Progenitor cell of endocrine pancreas (in vitro differentiated cells): ENCODE results near the gene LRRC15. TPM values are rescaled to one million over a fixed set of nuclear protein-coding genes. Genes with fewer than 3 reads are reported as not detected.

ENCODE experiments used
- DNase-seq: peaks from one replicate; pipeline ENCODE4 v3.0.0; 2021; ENCODE audit warnings: low spot score; ENCODE audit not compliant: unreplicated experiment
- H3K27ac Mint-ChIP-seq: 2 replicates; pipeline ENCODE4 v1.8.0; 2021; ENCODE audit warnings: mild to moderate bottlenecking, moderate library complexity, mixed read lengths
- H3K27me3 Mint-ChIP-seq: 2 replicates; pipeline ENCODE4 v1.8.0; 2021; ENCODE audit warnings: mixed read lengths
- H3K36me3 Mint-ChIP-seq: 2 replicates; pipeline ENCODE4 v1.8.0; 2022; ENCODE audit warnings: mixed read lengths; ENCODE audit not compliant: insufficient read depth
- H3K4me1 Mint-ChIP-seq: 2 replicates; pipeline ENCODE4 v1.8.0; 2021; ENCODE audit warnings: low read depth, mixed read lengths
- H3K4me3 Mint-ChIP-seq: 2 replicates; pipeline ENCODE4 v1.8.0; 2021; ENCODE audit warnings: low read depth, mild to moderate bottlenecking, moderate library complexity, mixed read lengths
- H3K9me3 Mint-ChIP-seq: 2 replicates; pipeline ENCODE4 v1.8.0; 2021; ENCODE audit warnings: low read depth, mixed read lengths
- total RNA-seq: library from RNA; stranded (reverse); gene quantifications from 2 replicates; pipeline ENCODE4 v1.2.1, GENCODE V29; 2021
- TF ChIP-seq, protein P1 (sequence below): fragments of 200-600 bp; sonication (generic); IDR thresholded peaks from one replicate; pipeline ENCODE4 v1.5.0; 2021; ENCODE audit warnings: antibody characterized with exemption, mild to moderate bottlenecking; ENCODE audit not compliant: unreplicated experiment

The LRRC15 gene
- total RNA-seq, 1 donor from 2014 or later: not detected

DNA sequence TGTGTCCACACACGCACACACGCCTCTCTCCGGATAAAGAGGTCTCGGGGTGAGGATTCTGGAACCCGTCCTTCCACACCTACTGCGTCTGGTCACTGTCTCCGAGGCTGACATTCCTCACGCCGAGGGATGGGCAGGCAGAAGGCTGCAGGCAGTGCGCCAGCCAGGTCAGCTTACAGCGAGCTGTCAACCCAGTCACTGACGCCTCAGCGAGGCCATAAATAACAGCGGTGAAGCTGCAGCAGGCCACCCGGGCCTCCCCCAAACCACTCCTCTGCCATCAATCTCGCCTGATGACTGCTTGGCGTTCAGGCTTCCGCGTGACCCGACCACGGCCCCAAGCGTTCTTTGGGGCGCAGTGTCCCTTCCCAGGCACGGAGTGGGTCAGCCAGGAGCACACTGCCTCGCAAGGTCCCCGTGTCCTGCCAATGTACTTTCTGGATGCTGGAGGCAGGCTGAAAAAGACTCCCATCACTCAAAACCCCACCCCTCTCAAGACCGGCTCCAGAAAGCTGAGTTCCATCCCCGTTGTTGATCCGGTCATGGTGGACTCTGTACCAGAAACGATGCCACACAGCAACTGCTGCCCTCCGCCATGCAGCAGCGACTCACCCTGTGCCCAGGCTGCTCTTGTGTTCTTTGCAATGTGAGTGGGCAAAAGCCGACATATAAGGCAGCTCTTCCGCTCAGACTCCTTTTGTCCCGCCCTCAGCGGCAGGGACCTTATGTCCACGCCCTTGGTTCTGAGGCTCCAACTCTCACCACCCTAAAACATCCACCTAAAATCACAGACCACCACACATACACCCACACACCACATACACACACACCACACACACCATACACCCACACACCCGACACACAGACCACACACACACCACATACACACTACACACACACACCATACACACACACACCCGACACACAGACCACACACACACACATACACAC lies 45.5 kb downstream of the LRRC15 start:
- DNase-seq: no peak
- Mint-ChIP-seq H3K27ac (peak overlapping the region; percentile 91), H3K27me3 (no peaks in the 10 kb centered on the region), H3K36me3 (peaks cover 1% of the 10 kb centered on the region), H3K9me3 (peaks cover 3% of the 10 kb centered on the region), H3K4me3 (no peak overlapping the region), H3K4me1 (peaks cover 41% of the 10 kb centered on the region)
- TF ChIP-seq, protein P1, sequence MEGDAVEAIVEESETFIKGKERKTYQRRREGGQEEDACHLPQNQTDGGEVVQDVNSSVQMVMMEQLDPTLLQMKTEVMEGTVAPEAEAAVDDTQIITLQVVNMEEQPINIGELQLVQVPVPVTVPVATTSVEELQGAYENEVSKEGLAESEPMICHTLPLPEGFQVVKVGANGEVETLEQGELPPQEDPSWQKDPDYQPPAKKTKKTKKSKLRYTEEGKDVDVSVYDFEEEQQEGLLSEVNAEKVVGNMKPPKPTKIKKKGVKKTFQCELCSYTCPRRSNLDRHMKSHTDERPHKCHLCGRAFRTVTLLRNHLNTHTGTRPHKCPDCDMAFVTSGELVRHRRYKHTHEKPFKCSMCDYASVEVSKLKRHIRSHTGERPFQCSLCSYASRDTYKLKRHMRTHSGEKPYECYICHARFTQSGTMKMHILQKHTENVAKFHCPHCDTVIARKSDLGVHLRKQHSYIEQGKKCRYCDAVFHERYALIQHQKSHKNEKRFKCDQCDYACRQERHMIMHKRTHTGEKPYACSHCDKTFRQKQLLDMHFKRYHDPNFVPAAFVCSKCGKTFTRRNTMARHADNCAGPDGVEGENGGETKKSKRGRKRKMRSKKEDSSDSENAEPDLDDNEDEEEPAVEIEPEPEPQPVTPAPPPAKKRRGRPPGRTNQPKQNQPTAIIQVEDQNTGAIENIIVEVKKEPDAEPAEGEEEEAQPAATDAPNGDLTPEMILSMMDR: no peak

DNA sequence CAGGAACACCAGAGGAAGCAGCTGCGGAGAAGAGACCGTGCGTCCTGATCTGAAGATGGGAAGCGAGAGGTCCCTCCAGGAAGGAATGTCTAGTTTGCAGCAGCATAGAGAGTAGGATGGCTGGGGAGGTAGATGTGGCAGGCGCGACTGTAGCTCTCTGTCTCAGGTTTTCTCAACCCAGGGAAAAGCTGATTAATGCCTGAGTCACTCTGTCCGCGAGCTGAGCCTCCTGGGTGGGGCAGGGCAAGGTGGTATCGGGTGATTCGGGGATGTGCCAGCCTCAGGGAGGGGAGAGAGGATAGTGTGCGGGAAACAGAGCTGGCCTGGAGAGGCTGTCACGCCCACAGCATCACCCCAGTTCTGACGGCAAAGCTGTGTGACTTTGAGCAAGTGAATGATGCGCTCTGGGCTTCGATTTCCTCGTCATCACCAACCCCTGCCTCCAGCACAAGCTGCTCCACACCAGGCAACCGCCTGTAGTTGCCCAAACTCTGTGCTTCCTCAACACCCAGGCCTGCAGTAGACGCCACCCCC lies 46.8 kb downstream of the LRRC15 start:
- Mint-ChIP-seq H3K9me3 (peaks cover 7% of the 10 kb centered on the region), H3K36me3 (peaks cover 3% of the 10 kb centered on the region), H3K27me3 (no peaks in the 10 kb centered on the region), H3K4me3 (no peak overlapping the region), H3K27ac (peak overlapping the region; percentile 86), H3K4me1 (peaks cover 44% of the 10 kb centered on the region)
- DNase-seq: no peak
- TF ChIP-seq, protein P1: no peak

DNA sequence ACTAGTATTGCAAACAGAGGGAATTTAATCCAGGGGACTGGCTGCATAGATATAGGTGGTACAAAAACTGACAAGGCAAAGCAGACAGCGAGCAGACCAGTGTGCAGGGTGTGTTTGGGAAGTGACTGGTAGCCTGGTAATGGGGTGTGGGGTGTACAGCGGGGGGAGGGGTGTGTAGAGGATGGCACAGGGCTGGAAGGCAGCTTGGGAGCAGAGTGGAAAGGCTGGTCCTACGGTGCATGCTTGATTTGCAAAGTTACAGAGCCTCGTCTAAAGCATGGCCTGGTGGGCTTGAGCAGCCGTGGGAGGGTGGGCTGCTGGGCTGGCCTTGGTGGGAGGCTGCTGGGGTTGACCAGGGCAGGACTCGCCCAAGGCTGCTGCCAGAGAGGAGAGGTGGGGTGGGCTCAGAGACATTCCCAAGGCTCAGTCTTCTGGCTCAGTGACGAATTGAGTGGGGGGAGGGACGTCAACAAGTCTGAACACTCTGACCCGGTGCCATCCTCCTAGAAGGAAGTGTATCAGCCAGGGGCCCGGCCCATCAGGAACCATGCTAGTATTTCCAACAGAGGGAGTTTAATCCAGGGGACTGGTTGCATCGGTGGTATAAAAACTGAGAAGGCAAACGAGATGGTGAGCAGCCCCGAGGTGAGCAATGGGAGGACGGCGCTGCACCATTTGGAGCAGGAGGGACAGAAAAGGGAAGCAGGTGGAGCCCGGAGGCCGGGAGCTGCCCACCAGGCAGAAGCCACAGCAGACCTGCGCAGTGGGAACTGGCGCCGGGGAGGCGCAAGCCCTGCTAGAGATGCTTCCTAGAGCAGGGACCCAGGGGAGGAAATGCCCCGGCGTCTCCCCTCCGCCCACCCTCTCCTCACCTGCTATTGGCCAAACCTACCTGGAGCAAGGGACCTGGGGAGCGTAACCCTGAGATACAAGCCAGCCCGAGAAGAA lies 47.6 kb downstream of the LRRC15 start:
- H3K4me3 Mint-ChIP-seq: no peak overlapping the region
- H3K27ac Mint-ChIP-seq: peak overlapping the region; percentile 99
- H3K9me3 Mint-ChIP-seq: peaks cover 10% of the 10 kb centered on the region
- no peaks in the 10 kb centered on the region for H3K27me3 Mint-ChIP-seq
- TF ChIP-seq, protein P1: no peak
- peaks cover 3% of the 10 kb centered on the region for H3K36me3 Mint-ChIP-seq
- H3K4me1 Mint-ChIP-seq: peaks cover 44% of the 10 kb centered on the region
- no peak for DNase-seq

DNA sequence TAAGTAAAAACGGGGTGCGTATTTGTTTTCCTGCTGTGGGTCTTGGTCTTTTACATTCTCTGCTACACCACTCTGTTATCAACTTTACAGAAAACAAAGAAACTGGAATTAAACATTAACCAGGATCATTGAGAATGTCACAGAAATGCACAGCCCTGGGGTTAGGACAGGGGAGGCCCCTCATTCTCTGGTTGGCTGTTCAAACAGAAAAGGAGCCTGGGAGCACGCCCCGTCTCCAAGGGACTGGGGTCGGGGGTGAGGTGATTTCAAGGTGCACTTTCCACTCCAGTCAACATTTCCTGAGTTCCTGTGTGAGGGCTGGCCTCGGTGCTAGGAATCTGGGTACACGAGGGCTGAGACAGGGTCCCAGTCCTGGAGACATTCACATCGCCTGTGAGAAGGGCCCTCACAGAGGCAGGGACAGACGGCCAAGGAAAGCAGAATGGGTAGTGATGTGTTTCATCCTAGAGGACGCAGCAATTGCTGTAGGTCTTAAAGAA lies 48.7 kb downstream of the LRRC15 start:
- H3K27ac Mint-ChIP-seq: peak overlapping the region; percentile 99
- peaks cover 44% of the 10 kb centered on the region for H3K4me1 Mint-ChIP-seq
- peaks cover 10% of the 10 kb centered on the region for H3K9me3 Mint-ChIP-seq
- DNase-seq: no peak
- peaks cover 3% of the 10 kb centered on the region for H3K36me3 Mint-ChIP-seq
- TF ChIP-seq, protein P1: no peak
- H3K27me3 Mint-ChIP-seq: no peaks in the 10 kb centered on the region
- H3K4me3 Mint-ChIP-seq: peak overlapping the region; percentile 51
